ENCODE measurements around the gene CFH. TPM values are rescaled to one million over a fixed set of nuclear protein-coding genes. Genes with fewer than 3 reads are reported as not detected.

The CFH gene
- total RNA-seq, 1 donor from 2014 or later, result not detected

- no peaks in the 10 kb centered on the region for H3K36me3 Mint-ChIP-seq (ENCODE audit: unreplicated experiment)
- no peak for DNase-seq
- H3K27me3 Mint-ChIP-seq (ENCODE audit: unreplicated experiment), result no peaks in the 10 kb centered on the region
- H3K4me1 Mint-ChIP-seq (ENCODE audit: low read depth, unreplicated experiment), result peaks cover 5% of the 10 kb centered on the region
- no peak overlapping the region for H3K27ac Mint-ChIP-seq (ENCODE audit: unreplicated experiment)
- no peak overlapping the region for H3K4me3 Mint-ChIP-seq (ENCODE audit: unreplicated experiment)
- no peak for TF ChIP-seq CTCF (IDR thresholded peaks at IDR 0.05; ENCODE audit: partially characterized antibody, unreplicated experiment)
- H3K9me3 Mint-ChIP-seq (ENCODE audit: unreplicated experiment), result no peaks in the 10 kb centered on the region
These were observed 8.4 kb downstream of the CFH start for GRCh38 chr1:196660272-196660671.

GRCh38 chr1:196660852-196661251, 9.0 kb downstream of the CFH start:
- Mint-ChIP-seq H3K27ac (ENCODE audit: unreplicated experiment) (no peak overlapping the region), H3K36me3 (ENCODE audit: unreplicated experiment) (no peaks in the 10 kb centered on the region)
- DNase-seq, result no peak

GRCh38 chr1:196661345-196661744, 9.5 kb downstream of the CFH start:
- no peak overlapping the region for H3K27ac Mint-ChIP-seq (ENCODE audit: unreplicated experiment)
- no peak overlapping the region for H3K4me3 Mint-ChIP-seq (ENCODE audit: unreplicated experiment)
- no peaks in the 10 kb centered on the region for H3K36me3 Mint-ChIP-seq (ENCODE audit: unreplicated experiment)
- peaks cover 5% of the 10 kb centered on the region for H3K4me1 Mint-ChIP-seq (ENCODE audit: low read depth, unreplicated experiment)
- no peak for TF ChIP-seq CTCF (IDR thresholded peaks at IDR 0.05; ENCODE audit: partially characterized antibody, unreplicated experiment)
- no peaks in the 10 kb centered on the region for H3K9me3 Mint-ChIP-seq (ENCODE audit: unreplicated experiment)
- no peak for DNase-seq
- no peaks in the 10 kb centered on the region for H3K27me3 Mint-ChIP-seq (ENCODE audit: unreplicated experiment)

More at GRCh38 chr1:196660852-196661251, 9.0 kb downstream of the CFH start:
- Mint-ChIP-seq H3K9me3 (ENCODE audit: unreplicated experiment) (no peaks in the 10 kb centered on the region), H3K4me1 (ENCODE audit: low read depth, unreplicated experiment) (peaks cover 5% of the 10 kb centered on the region), H3K4me3 (ENCODE audit: unreplicated experiment) (no peak overlapping the region), H3K27me3 (ENCODE audit: unreplicated experiment) (no peaks in the 10 kb centered on the region)
- TF ChIP-seq CTCF (IDR thresholded peaks at IDR 0.05; ENCODE audit: partially characterized antibody, unreplicated experiment), result peak; percentile 75

- H3K27me3 Mint-ChIP-seq (ENCODE audit: unreplicated experiment), result no peaks in the 10 kb centered on the region
- no peak overlapping the region for H3K27ac Mint-ChIP-seq (ENCODE audit: unreplicated experiment)
- peaks cover 5% of the 10 kb centered on the region for H3K36me3 Mint-ChIP-seq (ENCODE audit: unreplicated experiment)
These were observed 15.3 kb downstream of the CFH start for GRCh38 chr1:196667131-196667530.

GRCh38 chr1:196669051-196669450, 17.2 kb downstream of the CFH start:
- no peak overlapping the region for H3K27ac Mint-ChIP-seq (ENCODE audit: unreplicated experiment)
- peaks cover 5% of the 10 kb centered on the region for H3K36me3 Mint-ChIP-seq (ENCODE audit: unreplicated experiment)
- no peaks in the 10 kb centered on the region for H3K4me1 Mint-ChIP-seq (ENCODE audit: low read depth, unreplicated experiment)
- no peaks in the 10 kb centered on the region for H3K27me3 Mint-ChIP-seq (ENCODE audit: unreplicated experiment)
- no peak for DNase-seq
- TF ChIP-seq CTCF (IDR thresholded peaks at IDR 0.05; ENCODE audit: partially characterized antibody, unreplicated experiment), result no peak
- no peak overlapping the region for H3K4me3 Mint-ChIP-seq (ENCODE audit: unreplicated experiment)
- H3K9me3 Mint-ChIP-seq (ENCODE audit: unreplicated experiment), result peaks cover 3% of the 10 kb centered on the region

More at GRCh38 chr1:196667131-196667530, 15.3 kb downstream of the CFH start:
- no peak overlapping the region for H3K4me3 Mint-ChIP-seq (ENCODE audit: unreplicated experiment)
- TF ChIP-seq CTCF (IDR thresholded peaks at IDR 0.05; ENCODE audit: partially characterized antibody, unreplicated experiment), result no peak
- no peaks in the 10 kb centered on the region for H3K4me1 Mint-ChIP-seq (ENCODE audit: low read depth, unreplicated experiment)
- peaks cover 3% of the 10 kb centered on the region for H3K9me3 Mint-ChIP-seq (ENCODE audit: unreplicated experiment)
- DNase-seq, result no peak

Data from glutamatergic neuron (in vitro differentiated cells).